ENCODE data around the gene SORCS1.

DNA sequence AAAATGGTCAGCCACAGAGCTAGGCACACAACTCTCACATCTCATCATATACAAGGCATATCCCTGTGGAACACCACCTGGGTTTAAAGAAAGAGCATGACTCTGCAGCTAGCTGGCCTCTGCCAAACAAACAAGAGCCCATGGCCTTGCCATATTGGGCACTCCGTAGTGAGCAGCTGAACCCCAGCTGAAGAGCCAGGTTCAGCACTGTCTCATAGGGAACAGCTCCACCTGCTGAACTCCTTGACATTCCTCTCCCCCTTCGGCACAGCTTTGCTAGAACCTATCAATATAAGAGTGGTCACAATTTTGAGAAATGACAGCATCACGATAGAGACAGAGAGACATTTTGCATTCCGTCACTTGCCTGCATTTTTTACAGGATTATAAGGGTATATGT is 20.0 kb downstream of the SORCS1 start:
- TF ChIP-seq, protein P1, sequence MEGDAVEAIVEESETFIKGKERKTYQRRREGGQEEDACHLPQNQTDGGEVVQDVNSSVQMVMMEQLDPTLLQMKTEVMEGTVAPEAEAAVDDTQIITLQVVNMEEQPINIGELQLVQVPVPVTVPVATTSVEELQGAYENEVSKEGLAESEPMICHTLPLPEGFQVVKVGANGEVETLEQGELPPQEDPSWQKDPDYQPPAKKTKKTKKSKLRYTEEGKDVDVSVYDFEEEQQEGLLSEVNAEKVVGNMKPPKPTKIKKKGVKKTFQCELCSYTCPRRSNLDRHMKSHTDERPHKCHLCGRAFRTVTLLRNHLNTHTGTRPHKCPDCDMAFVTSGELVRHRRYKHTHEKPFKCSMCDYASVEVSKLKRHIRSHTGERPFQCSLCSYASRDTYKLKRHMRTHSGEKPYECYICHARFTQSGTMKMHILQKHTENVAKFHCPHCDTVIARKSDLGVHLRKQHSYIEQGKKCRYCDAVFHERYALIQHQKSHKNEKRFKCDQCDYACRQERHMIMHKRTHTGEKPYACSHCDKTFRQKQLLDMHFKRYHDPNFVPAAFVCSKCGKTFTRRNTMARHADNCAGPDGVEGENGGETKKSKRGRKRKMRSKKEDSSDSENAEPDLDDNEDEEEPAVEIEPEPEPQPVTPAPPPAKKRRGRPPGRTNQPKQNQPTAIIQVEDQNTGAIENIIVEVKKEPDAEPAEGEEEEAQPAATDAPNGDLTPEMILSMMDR (IDR thresholded peaks at IDR 0.05): peak in 1 of 5 experiments; percentile 14
- TF ChIP-seq EP300 (IDR thresholded peaks at IDR 0.05): no peak
- TF ChIP-seq POLR2A (IDR thresholded peaks at IDR 0.05): no peak

Measured in tibial nerve (tissue), 4 donors.